ENCODE data around the gene LARP1B.

DNA sequence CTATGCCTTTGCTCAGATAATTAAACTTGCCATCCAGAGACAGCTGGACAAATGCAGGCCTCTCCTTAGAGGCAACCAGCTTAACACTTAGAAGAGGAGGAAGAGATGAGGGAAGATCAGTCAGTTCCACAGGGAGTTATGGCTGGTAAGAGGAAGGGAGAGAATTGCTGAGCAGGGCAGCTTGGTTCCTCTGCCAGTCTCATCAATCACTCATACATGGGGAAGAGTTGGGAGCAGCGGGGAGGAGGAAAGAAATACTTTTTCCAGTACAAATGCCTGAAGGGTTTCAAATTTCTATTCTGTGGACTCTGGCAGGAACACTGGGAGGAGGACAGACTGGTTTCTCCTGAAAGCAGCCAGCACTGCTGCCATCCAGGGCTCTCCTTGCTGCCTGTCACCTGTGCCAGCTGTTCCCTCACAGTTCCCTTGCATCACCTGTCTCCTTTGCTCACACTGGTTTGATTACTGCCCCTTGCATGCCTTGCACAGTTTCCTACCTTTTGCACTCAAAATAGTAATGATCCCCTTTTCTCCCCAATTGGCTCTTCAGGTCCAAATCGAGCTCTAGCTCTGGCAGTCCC lies 167.0 kb downstream of the LARP1B start:
- no peak for TF ChIP-seq RARB (CRISPR knock-in tag; IDR thresholded peaks at IDR 0.05)
- no peak for TF ChIP-seq ARNTL (CRISPR knock-in tag; IDR thresholded peaks at IDR 0.05; ENCODE audit: borderline replicate concordance, low read depth)
- TF ChIP-seq ZFP30 (CRISPR knock-in tag; IDR thresholded peaks at IDR 0.05): no peak
- TF ChIP-seq, protein P1, sequence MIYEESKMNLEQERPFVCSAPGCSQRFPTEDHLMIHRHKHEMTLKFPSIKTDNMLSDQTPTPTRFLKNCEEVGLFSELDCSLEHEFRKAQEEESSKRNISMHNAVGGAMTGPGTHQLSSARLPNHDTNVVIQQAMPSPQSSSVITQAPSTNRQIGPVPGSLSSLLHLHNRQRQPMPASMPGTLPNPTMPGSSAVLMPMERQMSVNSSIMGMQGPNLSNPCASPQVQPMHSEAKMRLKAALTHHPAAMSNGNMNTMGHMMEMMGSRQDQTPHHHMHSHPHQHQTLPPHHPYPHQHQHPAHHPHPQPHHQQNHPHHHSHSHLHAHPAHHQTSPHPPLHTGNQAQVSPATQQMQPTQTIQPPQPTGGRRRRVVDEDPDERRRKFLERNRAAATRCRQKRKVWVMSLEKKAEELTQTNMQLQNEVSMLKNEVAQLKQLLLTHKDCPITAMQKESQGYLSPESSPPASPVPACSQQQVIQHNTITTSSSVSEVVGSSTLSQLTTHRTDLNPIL (CRISPR knock-in tag; IDR thresholded peaks at IDR 0.05; ENCODE audit: low read depth): no peak
- TF ChIP-seq TSHZ2 (CRISPR knock-in tag; IDR thresholded peaks at IDR 0.05): no peak
- TF ChIP-seq GLIS3 (CRISPR knock-in tag; IDR thresholded peaks at IDR 0.05): no peak
- no peak for TF ChIP-seq TOX (CRISPR knock-in tag; IDR thresholded peaks at IDR 0.05; ENCODE audit: borderline replicate concordance)
- TF ChIP-seq SNAI2 (CRISPR knock-in tag; IDR thresholded peaks at IDR 0.05): no peak
- TF ChIP-seq ZFP3 (CRISPR knock-in tag; IDR thresholded peaks at IDR 0.05): no peak
- TF ChIP-seq PATZ1 (CRISPR knock-in tag; IDR thresholded peaks at IDR 0.05; ENCODE audit: borderline replicate concordance): no peak
- no peak for TF ChIP-seq ESRRG (CRISPR knock-in tag; IDR thresholded peaks at IDR 0.05)
- no peak for TF ChIP-seq CSDC2 (CRISPR knock-in tag; IDR thresholded peaks at IDR 0.05)
- TF ChIP-seq PPARA (CRISPR knock-in tag; IDR thresholded peaks at IDR 0.05; ENCODE audit: borderline replicate concordance): no peak

Measured in SK-N-SH treated with all-trans-retinoic acid at 6 μM for 48 hours (cell line).